KOPT-K1 (cell line): Measurements from ENCODE around the gene TTC23.
"Not testable (repeated sequence)": the region's sequence is repeated elsewhere in the genome, so short reads cannot be mapped to it uniquely, and the experiment has no call there.

Experiments
- H3K27ac ChIP-seq: fragments of 200-600 bp; sonication (generic); 2 replicates; pipeline ENCODE4 v1.5.1; 2016; ENCODE audit warnings: antibody characterized with exemption, mild to moderate bottlenecking, low read depth, low read length; ENCODE audit not compliant: poor library complexity, severe bottlenecking
- H3K36me3 ChIP-seq: fragments of 200-600 bp; sonication (generic); 2 replicates; pipeline ENCODE4 v1.5.1; 2017; ENCODE audit warnings: antibody characterized with exemption, mild to moderate bottlenecking, low read length, moderate library complexity; ENCODE audit not compliant: insufficient read depth
- H3K9me3 ChIP-seq: fragments of 200-600 bp; sonication (generic); 2 replicates; pipeline ENCODE4 v1.5.1; 2017; ENCODE audit warnings: antibody characterized with exemption, low read length, mild to moderate bottlenecking; ENCODE audit not compliant: insufficient read depth, poor library complexity, severe bottlenecking

TTC23 gene

DNA sequence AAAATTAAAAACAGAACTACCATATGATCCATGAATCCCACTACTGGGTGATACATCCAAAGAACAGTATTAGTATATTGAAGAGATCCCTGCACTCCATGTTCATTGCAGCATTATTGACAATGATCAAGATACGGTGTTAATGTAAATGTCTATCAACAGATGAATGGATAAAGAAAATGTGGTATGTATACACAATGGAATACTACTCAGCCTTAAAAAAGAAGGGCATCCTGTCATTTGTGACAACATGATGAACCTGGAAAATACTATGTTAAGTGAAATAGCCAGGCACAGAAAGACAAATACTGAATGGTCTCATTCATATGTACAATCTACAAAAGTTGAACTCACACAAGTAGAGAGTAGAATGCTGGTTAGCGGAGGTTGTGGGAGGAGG, 16.6 kb downstream of the TTC23 start:
- no peaks in the 10 kb centered on the region for H3K9me3 ChIP-seq

DNA sequence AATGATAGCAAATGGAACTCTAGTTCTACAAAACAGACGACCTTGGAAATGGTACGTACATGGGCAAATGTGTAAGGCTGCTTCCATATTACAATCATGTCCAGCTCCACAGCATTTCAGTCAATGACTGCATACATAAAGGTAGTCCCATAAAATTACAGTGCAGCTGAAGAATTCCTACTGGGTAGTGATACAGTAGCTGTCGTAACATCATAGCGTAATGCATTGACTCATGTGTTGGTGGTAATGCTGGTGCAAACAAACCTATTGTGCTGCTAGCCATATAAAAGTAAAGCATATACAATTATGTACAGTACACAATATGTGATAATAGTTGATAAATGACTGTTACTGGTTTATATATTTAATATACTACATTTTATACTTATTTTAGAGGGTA, 18.5 kb downstream of the TTC23 start:
- H3K27ac ChIP-seq = no peak overlapping the region
- H3K9me3 ChIP-seq = no peaks in the 10 kb centered on the region
- no peaks in the 10 kb centered on the region for H3K36me3 ChIP-seq

More for the DNA sequence above, 16.6 kb downstream of the TTC23 start:
- no peaks in the 10 kb centered on the region for H3K36me3 ChIP-seq
- H3K27ac ChIP-seq = no peak overlapping the region

- no peak overlapping the region for H3K27ac ChIP-seq
- H3K36me3 ChIP-seq = no peaks in the 10 kb centered on the region
- no peaks in the 10 kb centered on the region for H3K9me3 ChIP-seq
Measured at GRCh38 chr15:99228120-99228770, 21.1 kb downstream of the TTC23 start.

DNA sequence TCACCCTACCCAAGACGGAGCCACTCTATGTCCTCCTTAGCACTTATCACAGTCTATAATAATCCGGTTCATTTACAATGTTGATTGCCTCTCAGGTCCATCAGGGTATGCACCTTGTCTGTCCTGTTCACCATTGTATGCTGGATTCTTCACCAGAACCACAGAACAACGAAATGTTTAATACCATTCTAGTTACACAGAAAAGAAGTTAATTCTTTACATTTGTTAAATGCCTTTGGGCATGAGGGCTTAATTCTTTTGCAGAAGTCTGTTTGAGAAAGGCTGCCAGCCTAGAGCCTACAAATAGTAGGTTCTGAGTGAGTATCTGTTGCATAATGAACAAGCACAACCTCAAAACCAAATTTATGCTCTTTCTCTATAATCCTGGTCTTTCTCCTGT, 22.6 kb downstream of the TTC23 start:
- H3K36me3 ChIP-seq = no peaks in the 10 kb centered on the region
- H3K9me3 ChIP-seq = no peaks in the 10 kb centered on the region
- H3K27ac ChIP-seq = no peak overlapping the region

DNA sequence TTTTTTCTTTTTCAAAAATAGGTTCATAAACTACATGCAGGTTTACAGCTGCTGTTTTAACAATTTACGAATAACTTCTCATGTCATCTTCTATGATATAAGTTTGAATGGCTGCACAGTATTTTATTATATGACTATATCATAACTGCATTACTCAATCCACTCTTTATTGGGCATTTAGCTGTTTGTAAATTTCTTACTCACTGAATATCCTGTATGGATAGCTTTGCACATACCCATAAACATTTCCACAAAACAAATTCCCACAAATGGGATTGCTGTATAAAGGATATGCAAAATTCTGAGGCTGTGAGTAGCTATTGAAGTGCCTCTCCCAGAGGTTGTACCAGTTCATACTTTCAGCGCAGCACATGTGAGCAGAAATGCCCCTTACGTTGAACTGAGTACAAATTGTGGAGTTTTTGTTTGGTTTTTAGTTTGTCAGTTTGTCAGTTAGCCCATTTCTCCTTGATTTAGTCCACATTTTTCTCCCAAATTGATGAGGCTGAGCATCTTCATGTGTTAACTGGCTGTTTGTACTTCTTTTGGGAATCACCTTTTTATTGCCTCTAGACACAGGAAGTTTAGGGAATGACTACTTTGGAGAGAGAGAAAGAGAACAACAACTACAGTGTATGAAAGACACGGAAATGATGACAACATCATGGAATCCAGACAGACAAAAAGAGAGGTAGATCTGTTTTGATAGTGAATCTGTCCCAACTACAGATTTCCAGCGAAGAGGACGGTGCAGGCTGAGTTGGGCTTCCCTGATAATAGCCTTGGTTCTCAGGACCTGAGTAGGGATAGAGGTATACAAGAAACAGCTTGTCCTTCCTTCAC, 24.8 kb downstream of the TTC23 start:
- Histone ChIP-seq H3K9me3 (no peaks in the 10 kb centered on the region), H3K27ac (no peak overlapping the region), H3K36me3 (no peaks in the 10 kb centered on the region)

DNA sequence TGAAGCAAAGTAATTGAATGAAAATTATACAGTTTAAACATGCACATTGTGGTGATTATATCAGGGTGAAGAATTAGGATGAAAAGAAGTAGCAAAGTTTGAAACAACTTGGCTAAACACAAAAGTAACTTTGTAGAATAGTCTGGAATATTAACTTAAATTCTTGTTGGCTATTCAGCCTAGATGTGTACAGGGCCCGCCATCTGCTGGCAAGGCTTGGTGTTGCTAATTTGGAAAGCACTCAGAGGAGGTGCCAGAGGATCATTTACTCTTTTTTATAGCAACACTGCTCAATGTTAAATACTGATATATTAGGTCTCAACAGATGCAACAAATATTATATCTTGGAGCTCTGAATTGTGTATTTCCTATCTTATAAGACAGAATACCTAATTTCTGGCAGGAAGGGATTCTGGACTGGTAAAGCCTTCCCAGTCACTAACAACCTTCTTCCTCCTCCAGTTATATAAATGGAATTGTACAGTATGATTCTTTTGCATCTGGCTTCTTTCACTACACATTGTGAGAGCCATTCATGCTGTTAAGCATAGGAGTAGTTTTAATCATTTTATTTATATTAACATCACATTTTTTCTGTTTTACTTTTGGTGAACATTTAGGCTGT, 36.1 kb downstream of the TTC23 start:
- Histone ChIP-seq H3K36me3 (no peaks in the 10 kb centered on the region), H3K9me3 (no peaks in the 10 kb centered on the region), H3K27ac (no peak overlapping the region)

GRCh38 chr15:99212406-99212805, 37.0 kb downstream of the TTC23 start:
- Histone ChIP-seq H3K36me3 (no peaks in the 10 kb centered on the region), H3K27ac (no peak overlapping the region), H3K9me3 (no peaks in the 10 kb centered on the region)

- Histone ChIP-seq H3K9me3 (no peaks in the 10 kb centered on the region), H3K27ac (no peak overlapping the region), H3K36me3 (no peaks in the 10 kb centered on the region)
Measured at GRCh38 chr15:99211926-99212325, 37.5 kb downstream of the TTC23 start.

GRCh38 chr15:99210334-99210733, 39.0 kb downstream of the TTC23 start:
- Histone ChIP-seq H3K27ac (no peak overlapping the region), H3K9me3 (no peaks in the 10 kb centered on the region), H3K36me3 (no peaks in the 10 kb centered on the region)

DNA sequence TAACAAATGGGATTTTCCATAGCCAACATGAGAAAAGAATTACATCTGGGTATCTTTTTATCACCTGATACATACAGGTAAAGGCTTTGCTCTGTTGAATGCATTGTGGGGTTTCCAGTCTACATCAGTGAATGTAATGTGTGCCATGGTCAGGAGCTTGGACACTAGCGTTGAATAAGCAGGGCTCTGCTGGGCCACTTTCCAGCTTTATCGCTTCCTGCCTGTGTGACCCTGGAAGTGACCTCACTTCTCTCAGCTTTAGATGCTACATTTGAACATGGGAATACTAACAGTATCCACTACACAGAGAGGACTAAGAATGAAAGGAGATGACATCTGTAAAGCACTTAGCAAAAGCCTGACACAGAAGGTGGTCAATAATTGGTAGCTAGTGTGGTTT, 40.1 kb downstream of the TTC23 start:
- no peaks in the 10 kb centered on the region for H3K9me3 ChIP-seq
- no peaks in the 10 kb centered on the region for H3K36me3 ChIP-seq
- H3K27ac ChIP-seq = no peak overlapping the region

DNA sequence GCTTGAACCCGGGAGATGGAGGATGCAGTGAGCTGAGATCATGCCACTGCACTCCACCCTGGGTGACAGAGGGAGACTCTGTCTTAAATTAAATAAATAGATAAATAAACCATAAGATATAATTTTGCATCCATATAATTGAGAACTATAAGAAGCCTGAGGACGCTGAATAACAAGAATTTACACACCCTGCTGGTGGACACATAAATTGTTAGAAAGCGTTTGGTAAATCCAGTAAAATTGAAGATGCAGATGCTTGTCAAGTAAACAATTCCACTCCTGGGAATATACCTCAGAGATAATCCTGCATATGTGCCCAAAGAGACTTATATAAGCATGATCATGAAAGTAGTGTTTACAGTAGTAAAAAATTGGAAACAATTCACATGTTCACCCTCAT, 41.7 kb downstream of the TTC23 start:
- H3K36me3 ChIP-seq = no peaks in the 10 kb centered on the region
- H3K27ac ChIP-seq = no peak overlapping the region
- no peaks in the 10 kb centered on the region for H3K9me3 ChIP-seq

DNA sequence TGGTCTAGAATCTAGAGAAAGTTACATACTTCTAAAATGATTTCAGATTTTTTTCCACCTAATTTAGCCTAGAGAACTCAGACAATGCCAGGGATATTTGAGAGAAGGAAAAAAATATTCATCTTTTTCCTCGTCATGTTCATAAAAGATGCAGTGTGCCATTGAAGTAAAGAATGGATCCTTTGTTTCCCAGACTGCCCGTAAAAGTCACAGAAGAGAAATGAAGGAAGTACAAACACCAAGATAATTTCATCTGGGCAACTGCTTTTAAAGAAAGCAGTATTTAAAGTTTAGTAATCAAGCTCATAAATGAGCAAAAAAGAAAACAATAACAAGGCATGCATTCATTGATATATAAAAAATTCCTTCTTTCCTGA, 47.2 kb downstream of the TTC23 start:
- Histone ChIP-seq H3K27ac (no peak overlapping the region), H3K36me3 (no peaks in the 10 kb centered on the region), H3K9me3 (no peaks in the 10 kb centered on the region)

DNA sequence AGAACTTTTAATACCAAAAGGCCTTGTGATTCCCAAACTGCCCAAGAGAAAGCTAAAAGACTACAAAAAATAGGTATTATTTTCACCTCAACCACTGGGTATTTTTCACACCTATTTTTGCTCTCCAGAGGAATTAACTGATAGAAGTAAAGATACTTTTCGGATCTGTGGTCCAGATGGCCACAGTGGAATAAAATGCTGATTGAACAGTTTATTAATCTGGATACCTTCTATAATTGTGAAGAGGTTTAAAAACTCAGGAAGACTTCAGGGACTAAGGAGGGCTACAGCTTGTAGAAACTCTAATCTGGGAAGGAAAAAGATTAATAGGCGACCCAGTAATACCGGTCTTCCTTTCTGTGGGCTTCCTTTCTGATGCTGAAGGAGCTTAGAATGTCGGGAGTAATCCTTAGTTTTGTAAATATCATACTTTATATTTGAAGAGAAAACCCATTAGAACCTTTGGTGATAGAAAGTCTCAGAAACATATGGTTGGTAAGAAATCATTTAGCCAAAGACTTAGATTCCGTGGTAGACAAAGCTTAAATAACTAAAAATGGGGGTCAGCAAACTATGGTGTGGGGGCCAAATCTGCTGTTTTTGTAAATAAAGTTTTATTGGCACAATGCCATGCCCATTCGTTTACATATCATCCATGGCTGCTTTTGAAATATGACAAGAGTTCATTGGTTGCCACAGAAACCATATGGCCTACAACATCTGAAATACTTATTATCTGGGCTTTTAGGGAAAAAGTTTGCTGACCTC, 47.8 kb downstream of the TTC23 start:
- Histone ChIP-seq H3K36me3 (no peaks in the 10 kb centered on the region), H3K9me3 (no peaks in the 10 kb centered on the region), H3K27ac (no peak overlapping the region)

DNA sequence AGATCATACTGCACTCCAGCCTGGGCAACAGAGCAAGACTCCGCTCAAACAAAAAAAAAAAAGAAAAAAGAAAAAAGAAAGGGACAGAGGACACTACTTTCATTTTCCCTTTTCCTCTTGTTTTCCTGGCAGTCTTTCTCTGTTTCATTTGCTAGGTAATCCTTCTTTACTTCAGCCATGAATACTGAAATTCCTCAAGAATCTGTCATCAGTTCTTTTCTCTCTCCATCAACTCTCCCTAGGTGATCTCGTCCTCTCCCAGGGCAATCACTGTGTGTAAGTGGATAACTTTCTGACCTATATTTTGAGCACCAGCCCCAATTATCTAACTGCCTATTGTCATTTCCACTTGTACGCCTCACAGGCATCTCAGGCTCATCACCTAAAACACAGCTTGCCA, 51.5 kb downstream of the TTC23 start:
- Histone ChIP-seq H3K36me3 (no peaks in the 10 kb centered on the region), H3K9me3 (peaks cover under 1% of the 10 kb centered on the region), H3K27ac (no peak overlapping the region)

DNA sequence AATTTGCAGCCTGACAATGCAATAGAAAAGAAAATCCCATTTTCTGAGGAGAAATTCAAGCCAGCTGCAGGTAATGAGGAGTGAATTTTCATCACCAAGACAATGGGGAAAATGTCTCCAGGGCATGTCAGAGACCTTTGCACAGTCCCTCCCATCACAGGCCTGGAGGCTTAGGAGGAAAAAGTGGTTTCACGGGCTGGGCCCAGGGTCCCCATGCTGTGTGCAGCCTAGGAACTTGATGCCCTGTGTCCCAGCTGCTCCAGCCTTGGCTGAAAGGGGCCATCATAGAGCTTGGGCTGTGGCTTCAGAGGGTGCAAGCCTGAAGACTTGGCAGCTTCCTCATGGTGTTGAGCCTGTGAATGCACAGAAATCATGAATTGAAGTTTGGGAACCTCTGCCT, 57.2 kb downstream of the TTC23 start:
- not testable (repeated sequence) for H3K36me3 ChIP-seq, H3K27ac ChIP-seq
- H3K9me3 ChIP-seq = peaks cover 12% of the 10 kb centered on the region
